Lower leg skin (tissue), 4 donors: ENCODE measurements around the gene CMIP. TPM values are rescaled to one million over a fixed set of nuclear protein-coding genes. Genes with fewer than 3 reads are reported as not detected.

Source experiments
- DNase-seq, 2 donors: peaks; one replicate each; pipeline ENCODE4 v3.0.0-alpha.2; 2019; ENCODE audit warnings: low spot score in 2 of 2
- H3K4me3 ChIP-seq: fragments of 200-600 bp; sonication (generic); 2 replicates; pipeline ENCODE4 v1.5.1; 2017; ENCODE audit warnings: mild to moderate bottlenecking, low read depth; ENCODE audit not compliant: poor library complexity, severe bottlenecking
- POLR2A ChIP-seq, 2 donors: fragments of 450-650 bp; IDR thresholded peaks; one replicate each; pipeline ENCODE4 v1.6.1; 2016 to 2017; ENCODE audit warnings: antibody characterized with exemption in 2 of 2, mild to moderate bottlenecking in 1 of 2, moderate library complexity in 1 of 2
- WGBS, 2 donors: methylation state at CpG; one replicate each; pipeline ENCODE4 v1.1.5; 2018; 5-methylcytosine and 5-hydroxymethylcytosine counted together
- intact Hi-C: fragments of 100-400 bp; cut with DNase I; formaldehyde crosslinking; loops from one replicate; pipeline ENCODE4 v1.15.0; 2023; ENCODE audit warnings: low total_unique reads
- total RNA-seq, 4 donors: library from RNA; depleted of rRNA; stranded (reverse); fragments of >200 nt; gene quantifications; one replicate each; pipeline ENCODE4 v1.1.0, GENCODE V29; 2016
- TF ChIP-seq, protein P1 (sequence below), 3 donors: fragments of 450-650 bp; IDR thresholded peaks; one replicate each; pipeline ENCODE4 v1.5.1; 2016; ENCODE audit warnings: antibody characterized with exemption in 3 of 3, mild to moderate bottlenecking in 3 of 3, moderate library complexity in 2 of 3

The CMIP gene
- total RNA-seq, 4 donors from 2014 or later = 53.7 to 115 (median 77.4) TPM

- H3K4me3 ChIP-seq = no peak overlapping the region
- no peak for TF ChIP-seq POLR2A (IDR thresholded peaks at IDR 0.05)
- TF ChIP-seq, protein P1, sequence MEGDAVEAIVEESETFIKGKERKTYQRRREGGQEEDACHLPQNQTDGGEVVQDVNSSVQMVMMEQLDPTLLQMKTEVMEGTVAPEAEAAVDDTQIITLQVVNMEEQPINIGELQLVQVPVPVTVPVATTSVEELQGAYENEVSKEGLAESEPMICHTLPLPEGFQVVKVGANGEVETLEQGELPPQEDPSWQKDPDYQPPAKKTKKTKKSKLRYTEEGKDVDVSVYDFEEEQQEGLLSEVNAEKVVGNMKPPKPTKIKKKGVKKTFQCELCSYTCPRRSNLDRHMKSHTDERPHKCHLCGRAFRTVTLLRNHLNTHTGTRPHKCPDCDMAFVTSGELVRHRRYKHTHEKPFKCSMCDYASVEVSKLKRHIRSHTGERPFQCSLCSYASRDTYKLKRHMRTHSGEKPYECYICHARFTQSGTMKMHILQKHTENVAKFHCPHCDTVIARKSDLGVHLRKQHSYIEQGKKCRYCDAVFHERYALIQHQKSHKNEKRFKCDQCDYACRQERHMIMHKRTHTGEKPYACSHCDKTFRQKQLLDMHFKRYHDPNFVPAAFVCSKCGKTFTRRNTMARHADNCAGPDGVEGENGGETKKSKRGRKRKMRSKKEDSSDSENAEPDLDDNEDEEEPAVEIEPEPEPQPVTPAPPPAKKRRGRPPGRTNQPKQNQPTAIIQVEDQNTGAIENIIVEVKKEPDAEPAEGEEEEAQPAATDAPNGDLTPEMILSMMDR (IDR thresholded peaks at IDR 0.05) = no peak
- DNase-seq = no peak
- 83 to 84% methylated on average over 11 of the region's 11 CpGs for WGBS, 2 donors
- intact Hi-C loops = no loop called here
Observed at GRCh38 chr16:81698310-81698641, 253.7 kb downstream of the CMIP start.

DNA sequence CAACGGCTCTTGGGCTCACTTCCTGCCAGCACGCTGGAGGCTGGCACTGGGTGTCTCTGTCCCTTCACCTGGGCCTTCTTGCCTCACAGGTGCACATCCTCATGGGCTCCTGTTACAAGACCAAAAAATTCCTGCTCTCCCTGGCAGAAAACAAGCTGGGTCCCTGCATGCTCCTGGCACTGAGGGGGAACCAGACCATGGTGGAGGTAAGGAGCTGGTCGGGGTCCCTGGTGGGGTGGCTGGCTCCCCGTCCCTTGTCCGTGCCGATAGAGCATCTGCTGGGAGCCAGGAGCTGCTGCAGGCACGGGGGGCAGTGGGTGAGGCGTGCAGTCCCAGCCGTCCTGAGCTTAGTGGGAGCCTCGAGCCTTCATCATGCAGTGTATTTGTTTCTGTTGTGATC lies 255.0 kb downstream of the CMIP start:
- no peak for DNase-seq
- intact Hi-C loops = no loop called here
- 88 to 96% methylated on average over 6 to 10 of the region's 10 CpGs for WGBS, 2 donors
- H3K4me3 ChIP-seq = no peak overlapping the region
- TF ChIP-seq POLR2A (IDR thresholded peaks at IDR 0.05) = no peak
- TF ChIP-seq, protein P1 (IDR thresholded peaks at IDR 0.05) = no peak

- no peak for DNase-seq
- 87 to 90% methylated on average over 20 of the region's 20 CpGs for WGBS, 2 donors
- no peak overlapping the region for H3K4me3 ChIP-seq
- intact Hi-C loops = loop anchor here (10.0 kb wide), 1 partner anchor 305 kb away; no protein-coding TSS in a partner anchor
- TF ChIP-seq POLR2A (IDR thresholded peaks at IDR 0.05) = no peak
- TF ChIP-seq, protein P1 (IDR thresholded peaks at IDR 0.05) = no peak
Observed at GRCh38 chr16:81700071-81700779, 255.6 kb downstream of the CMIP start.

- H3K4me3 ChIP-seq = no peak overlapping the region
- TF ChIP-seq POLR2A (IDR thresholded peaks at IDR 0.05) = no peak
- TF ChIP-seq, protein P1 (IDR thresholded peaks at IDR 0.05) = no peak
- DNase-seq = no peak
- intact Hi-C loops = loop anchor here (10.0 kb wide), 1 partner anchor 306 kb away; no protein-coding TSS in a partner anchor
- WGBS, 2 donors = 89 to 95% methylated on average over 4 of the region's 4 CpGs
Observed at GRCh38 chr16:81700780-81701165, 256.2 kb downstream of the CMIP start.

DNA sequence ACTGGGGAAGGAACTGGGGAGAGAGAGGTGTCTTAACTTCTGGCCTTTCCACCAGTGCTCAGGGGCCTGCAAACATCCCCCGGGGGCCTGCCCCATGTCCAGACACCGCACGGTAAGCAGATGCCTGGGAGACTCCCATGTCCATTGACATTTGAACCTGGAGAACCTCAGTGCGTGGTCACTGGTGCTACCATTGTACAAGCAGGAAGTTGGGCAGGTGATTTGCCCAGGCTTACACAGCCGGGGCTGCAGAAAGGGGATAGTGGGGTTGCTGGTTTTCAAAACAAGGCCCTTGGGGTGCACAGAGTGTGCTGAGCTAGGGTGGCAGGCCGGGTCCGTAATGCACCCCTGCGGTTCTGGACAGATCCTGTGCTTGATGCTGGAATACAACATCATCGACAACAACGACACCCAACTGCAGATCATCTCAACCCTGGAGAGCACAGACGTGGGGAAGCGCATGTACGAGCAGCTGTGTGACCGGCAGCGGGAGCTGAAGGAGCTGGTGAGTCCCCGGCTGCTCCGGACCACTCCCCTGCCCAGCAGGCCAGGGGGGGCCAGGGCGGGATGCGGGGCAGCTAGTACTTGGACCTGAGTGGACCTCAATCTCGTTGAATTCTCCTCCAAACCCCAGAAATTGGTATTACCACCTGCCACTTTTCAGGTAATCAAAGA lies 256.8 kb downstream of the CMIP start:
- 89 to 91% methylated on average over 20 of the region's 20 CpGs for WGBS, 2 donors
- no peak for DNase-seq
- no peak overlapping the region for H3K4me3 ChIP-seq
- no peak for TF ChIP-seq POLR2A (IDR thresholded peaks at IDR 0.05)
- intact Hi-C loops = loop anchor here (10.0 kb wide), 1 partner anchor 307 kb away; no protein-coding TSS in a partner anchor

- intact Hi-C loops = loop anchor here (10.0 kb wide), 1 partner anchor 308 kb away; no protein-coding TSS in a partner anchor
- 95 to 99% methylated on average over 5 of the region's 5 CpGs for WGBS, 2 donors
Observed at GRCh38 chr16:81702506-81702905, 257.9 kb downstream of the CMIP start.

More at GRCh38 chr16:81702506-81702905, 257.9 kb downstream of the CMIP start:
- no peak overlapping the region for H3K4me3 ChIP-seq
- TF ChIP-seq, protein P1 (IDR thresholded peaks at IDR 0.05) = no peak
- no peak for TF ChIP-seq POLR2A (IDR thresholded peaks at IDR 0.05)
- no peak for DNase-seq
